GM12878 (cell line): ENCODE measurements around the gene ANGEL1. TPM values are rescaled to one million over a fixed set of nuclear protein-coding genes. Genes with fewer than 3 reads are reported as not detected.

Experiments used
- ATAC-seq: fragments of 200-7000 bp; cut with Tn5 transposase; 3 replicates; pipeline ENCODE4 v1.9.1; 2020; ENCODE audit warnings: mild to moderate bottlenecking, moderate library complexity
- BruUV-seq: library from RNA; stranded (reverse); fragments of 400-500 nt; replicated peaks from 2 replicates; lab custom pipeline; 2021; lab: Mats Ljungman, UMichigan
- CTCF ChIA-PET: fragments of 300-600 bp; sonication (Branson Sonifier 250); formaldehyde crosslinking; extraction: SDS; loops from one replicate; lab custom pipeline; 2021; ENCODE audit warnings: inconsistent platforms; lab: Yijun Ruan, JAX
- POLR2A ChIA-PET: fragments of 350-600 bp; formaldehyde crosslinking; extraction: SDS; loops from one replicate; lab custom pipeline; 2021; ENCODE audit warnings: inconsistent platforms; lab: Charles Lee
- RAD21 ChIA-PET: fragments of 300-600 bp; sonication (Branson Sonifier 250); formaldehyde crosslinking; loops from one replicate; lab custom pipeline; 2023; ENCODE audit warnings: antibody characterized with exemption; ENCODE audit not compliant: unreplicated experiment; lab: Charles Lee
- SMC1A ChIA-PET: fragments of 300-600 bp; sonication (Branson Sonifier 250); formaldehyde crosslinking; loops from one replicate; lab custom pipeline; 2023; ENCODE audit not compliant: unreplicated experiment, uncharacterized antibody; lab: Charles Lee
- DNase-seq: peaks from one replicate; pipeline ENCODE4 v3.0.0-alpha.2; 2011; ENCODE audit warnings: low read depth, low spot score
- FAIRE-seq: peaks from 3 replicates; lab custom pipeline; 2011; peaks lifted over from hg19 to GRCh38; lab: Jason Lieb, UNC
- H2AFZ ChIP-seq: 2 replicates; pipeline ENCODE4 v1.6.0; 2011; ENCODE audit warnings: low read depth, low read length, control low read depth; ENCODE audit not compliant: control insufficient read depth
- H3K27ac ChIP-seq: 2 replicates; pipeline ENCODE4 v1.5.1; 2011; ENCODE audit warnings: control low read depth; ENCODE audit not compliant: control insufficient read depth, insufficient read depth
- H3K27me3 ChIP-seq, 2 experiments: replicated peaks in 1 of 2; 2 replicates each; pipeline versions ENCODE4 v1.6.0 to v1.6.1; 2011; ENCODE audit warnings: low read length in 1 of 2; ENCODE audit not compliant: control insufficient read depth in 2 of 2, insufficient read depth in 2 of 2
- H3K36me3 ChIP-seq, 2 experiments: 2 replicates each; pipeline ENCODE4 v1.5.1; 2011; ENCODE audit warnings: low read length in 1 of 2; ENCODE audit not compliant: control insufficient read depth in 2 of 2, insufficient read depth in 2 of 2
- H3K4me1 ChIP-seq: 2 replicates; pipeline ENCODE4 v1.6.1; 2011; ENCODE audit warnings: mild to moderate bottlenecking, low read length, moderate library complexity, mixed read lengths; ENCODE audit not compliant: control insufficient read depth, insufficient read depth
- H3K4me2 ChIP-seq: 2 replicates; pipeline ENCODE4 v1.6.0; 2011; ENCODE audit warnings: control low read depth; ENCODE audit not compliant: control insufficient read depth, insufficient read depth
- H3K4me3 ChIP-seq: fragments of 200-600 bp; sonication (generic); 2 replicates; pipeline ENCODE4 v1.5.1; 2016
- H3K79me2 ChIP-seq: 2 replicates; pipeline ENCODE4 v1.6.0; 2011; ENCODE audit warnings: low read length; ENCODE audit not compliant: control insufficient read depth, insufficient read depth
- H3K9ac ChIP-seq: 2 replicates; pipeline ENCODE4 v1.8.0; 2011; ENCODE audit warnings: low read length, control low read depth, mixed read lengths; ENCODE audit not compliant: control insufficient read depth, insufficient read depth
- H3K9me3 ChIP-seq: replicated peaks from 3 replicates; pipeline ENCODE4 v1.5.1; 2011; ENCODE audit warnings: mild to moderate bottlenecking, low read length; ENCODE audit not compliant: control insufficient read depth, insufficient read depth
- H4K20me1 ChIP-seq: 2 replicates; pipeline ENCODE4 v1.6.0; 2011; ENCODE audit not compliant: control insufficient read depth, insufficient read depth
- CHD4 ChIP-seq: fragments of 200-600 bp; sonication (generic); IDR thresholded peaks from 2 replicates; pipeline ENCODE4 v1.6.1; 2016; ENCODE audit warnings: mild to moderate bottlenecking
- IRF3 ChIP-seq: fragments of 450-650 bp; IDR thresholded peaks from 2 replicates; pipeline ENCODE4 v1.6.1; 2014; ENCODE audit warnings: mild to moderate bottlenecking
- KLF5 ChIP-seq: fragments of 450-650 bp; IDR thresholded peaks from 2 replicates; pipeline ENCODE4 v1.6.1; 2014; ENCODE audit warnings: mild to moderate bottlenecking; ENCODE audit not compliant: partially characterized antibody
- MYC ChIP-seq: IDR thresholded peaks from 2 replicates; pipeline ENCODE4 v1.6.1; 2011; ENCODE audit warnings: mild to moderate bottlenecking, low read length, moderate library complexity, inconsistent platforms; ENCODE audit not compliant: insufficient read depth, insufficient replicate concordance, insufficient read length, severe bottlenecking
- NFIC ChIP-seq: IDR thresholded peaks from 2 replicates; pipeline ENCODE4 v1.6.1; 2012; ENCODE audit warnings: low read depth, mild to moderate bottlenecking, inconsistent platforms, low read length, moderate library complexity
- NRF1 ChIP-seq: conservative IDR thresholded peaks from 2 replicates; pipeline ENCODE4 v1.6.1; 2011; ENCODE audit warnings: mild to moderate bottlenecking, low read depth, low read length, improper control_type of control experiment
- RAD21 ChIP-seq: IDR thresholded peaks from 2 replicates; pipeline ENCODE4 v1.6.1; 2011; ENCODE audit warnings: mild to moderate bottlenecking, low read depth, low read length, moderate library complexity; ENCODE audit not compliant: insufficient read depth
- RCOR1 ChIP-seq: conservative IDR thresholded peaks from 2 replicates; pipeline ENCODE4 v1.6.1; 2012; ENCODE audit warnings: low read depth, low read length, improper control_type of control experiment
- USF1 ChIP-seq: IDR thresholded peaks from 2 replicates; pipeline ENCODE4 v1.6.1; 2011; ENCODE audit warnings: borderline replicate concordance, low read depth, mild to moderate bottlenecking, moderate library complexity, mixed read lengths, low read length; ENCODE audit not compliant: insufficient read depth; ENCODE audit errors: extremely low read length
- YBX1 ChIP-seq: fragments of 450-650 bp; IDR thresholded peaks from 2 replicates; pipeline ENCODE4 v1.6.1; 2016; ENCODE audit warnings: antibody characterized with exemption
- ZNF274 ChIP-seq: IDR thresholded peaks from one replicate; pipeline ENCODE4 v1.8.0; 2011; ENCODE audit not compliant: insufficient read length, insufficient read depth
- WGBS: methylation state at CpG from one replicate; pipeline ENCODE4 v1.1.6; 2016; ENCODE audit warnings: low lambda C conversion rate; ENCODE audit not compliant: insufficient replicate concordance, insufficient coverage; ENCODE audit errors: missing lambda C conversion rate; 5-methylcytosine and 5-hydroxymethylcytosine counted together
- in situ Hi-C: fragments of 300-500 bp; cut with MboI; formaldehyde crosslinking; loops from 9 replicates; pipeline ENCODE4 v1.14.3; 2018; ENCODE audit warnings: mixed read lengths
- intact Hi-C: fragments of 100-400 bp; cut with micrococcal nuclease; formaldehyde crosslinking; loops from one replicate; pipeline ENCODE4 v1.14.2; 2022; ENCODE audit not compliant: unreplicated experiment
- polyA plus RNA-seq, 11 experiments: library from polyadenylated mRNA; depleted of rRNA in 4 of 11; unstranded in 6 of 11; stranded (reverse) in 5 of 11; fragments of >200 nt; fragmentation: Nextera tagmentation in 4 of 11; fragmentation: Illumina TruSeq in 1 of 11; extraction: Ambion mirVana in 4 of 11; extraction: Trizol in 1 of 11; gene quantifications; 1 replicate in 1 of 11; 2 replicates in 10 of 11; pipeline versions ENCODE4 v1.2.1 to v1.2.3, GENCODE V29; 2011 to 2016; ENCODE audit warnings: inconsistent platforms in 2 of 11, missing spikeins in 2 of 11, low read depth in 1 of 11
- total RNA-seq, 4 experiments: library from RNA; depleted of rRNA in 3 of 4; stranded (reverse); fragments of >200 nt in 3 of 4; fragmentation: Illumina TruSeq in 1 of 4; extraction: Trizol in 1 of 4; gene quantifications; 2 replicates each; pipeline versions ENCODE4 v1.2.1 to v1.2.3, GENCODE V29; 2013 to 2021

The ANGEL1 gene
- total and polyA plus RNA-seq, 10 of the 15 experiments (the other 5 are each of a cell fraction or from before 2014, with no cell fraction given), result 1.7 to 29.7 (median 12.3) TPM

GRCh38 chr14:76808990-76809389 is 3.7 kb downstream of the ANGEL1 start:
- ChIA-PET SMC1A (interaction anchor here (2.9 kb wide), 1 partner anchor 98 kb away, joined by 23 read pairs; no protein-coding TSS in a partner anchor), CTCF (interaction anchor here (8.5 kb wide), 1 partner anchor 99 kb away, joined by 132 read pairs; no protein-coding TSS in a partner anchor), RAD21 (interaction anchor here (4.3 kb wide), 1 partner anchor 98 kb away, joined by 30 read pairs; no protein-coding TSS in a partner anchor), POLR2A (no interaction called here)
- no peak overlapping the region for H2AFZ ChIP-seq
- 86% methylated on average over 4 of the region's 4 CpGs for WGBS
- FAIRE-seq (no peak), ATAC-seq (no peak), DNase-seq (no peak)
- in situ Hi-C loops (no loop called here), intact Hi-C loops (no loop called here)
- H3K36me3 ChIP-seq, result no peaks in the 10 kb centered on the region; a peak in 2 of 4 replicates
- H3K4me3 ChIP-seq, result no peak overlapping the region
- H3K4me2 ChIP-seq, result no peak overlapping the region
- no TSS peak for BruUV-seq
- H3K9ac ChIP-seq, result no peak overlapping the region
- no peaks in the 10 kb centered on the region for H3K4me1 ChIP-seq
- no peaks in the 10 kb centered on the region for H4K20me1 ChIP-seq
- no peak for TF ChIP-seq IRF3
- TF ChIP-seq RCOR1, result no peak
- TF ChIP-seq USF1, result no peak
- no peak for TF ChIP-seq MYC
- TF ChIP-seq CHD4, result no peak
- no peak for TF ChIP-seq YBX1
- TF ChIP-seq RAD21, result no peak
- TF ChIP-seq NFIC, result no peak
- no peak for TF ChIP-seq KLF5
- no peak for TF ChIP-seq ZNF274
- TF ChIP-seq NRF1, result no peak
- H3K79me2 ChIP-seq, result peaks cover 7% of the 10 kb centered on the region
- no peak overlapping the region for H3K27ac ChIP-seq
- no peaks in the 10 kb centered on the region for H3K9me3 ChIP-seq
- no peaks in the 10 kb centered on the region for H3K27me3 ChIP-seq
